SU-DHL-6 (cell line): ENCODE data around the gene NTRK1.

Source experiments
- EZH2phosphoT487 ChIP-seq: fragments of 200-600 bp; sonication (generic), shearing (Covaris generic); conservative IDR thresholded peaks from 2 replicates; pipeline ENCODE4 v1.6.1; 2018; ENCODE audit warnings: mild to moderate bottlenecking, antibody characterized with exemption, low read length, moderate library complexity, mixed read lengths
- TF ChIP-seq, protein P1 (sequence below): fragments of 200-600 bp; sonication (generic); IDR thresholded peaks from one replicate; pipeline ENCODE4 v1.5.1; 2017; ENCODE audit warnings: antibody characterized with exemption, mild to moderate bottlenecking, low read length, moderate library complexity; ENCODE audit not compliant: insufficient read depth, poor library complexity, severe bottlenecking

DNA sequence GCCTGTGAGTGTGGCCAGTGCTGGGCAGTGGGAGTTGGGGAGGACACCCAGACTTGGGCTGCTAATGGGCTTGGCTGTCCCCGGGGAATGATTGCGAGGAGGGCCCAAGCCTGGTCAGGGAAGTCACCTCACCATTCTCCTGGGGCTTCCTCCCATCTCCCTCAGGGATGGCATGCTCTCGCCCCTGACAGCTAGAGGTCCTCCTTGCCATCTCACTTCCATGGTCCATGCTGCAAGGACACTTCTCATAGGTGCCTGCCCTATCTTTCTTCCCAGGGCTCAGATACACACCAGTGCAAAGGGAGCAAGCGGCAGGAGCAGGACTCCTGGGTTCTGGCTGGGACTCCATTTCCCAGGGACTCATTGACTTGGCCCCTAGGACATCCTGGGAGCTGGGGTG, 4.1 kb downstream of the NTRK1 start:
- TF ChIP-seq, protein P1, sequence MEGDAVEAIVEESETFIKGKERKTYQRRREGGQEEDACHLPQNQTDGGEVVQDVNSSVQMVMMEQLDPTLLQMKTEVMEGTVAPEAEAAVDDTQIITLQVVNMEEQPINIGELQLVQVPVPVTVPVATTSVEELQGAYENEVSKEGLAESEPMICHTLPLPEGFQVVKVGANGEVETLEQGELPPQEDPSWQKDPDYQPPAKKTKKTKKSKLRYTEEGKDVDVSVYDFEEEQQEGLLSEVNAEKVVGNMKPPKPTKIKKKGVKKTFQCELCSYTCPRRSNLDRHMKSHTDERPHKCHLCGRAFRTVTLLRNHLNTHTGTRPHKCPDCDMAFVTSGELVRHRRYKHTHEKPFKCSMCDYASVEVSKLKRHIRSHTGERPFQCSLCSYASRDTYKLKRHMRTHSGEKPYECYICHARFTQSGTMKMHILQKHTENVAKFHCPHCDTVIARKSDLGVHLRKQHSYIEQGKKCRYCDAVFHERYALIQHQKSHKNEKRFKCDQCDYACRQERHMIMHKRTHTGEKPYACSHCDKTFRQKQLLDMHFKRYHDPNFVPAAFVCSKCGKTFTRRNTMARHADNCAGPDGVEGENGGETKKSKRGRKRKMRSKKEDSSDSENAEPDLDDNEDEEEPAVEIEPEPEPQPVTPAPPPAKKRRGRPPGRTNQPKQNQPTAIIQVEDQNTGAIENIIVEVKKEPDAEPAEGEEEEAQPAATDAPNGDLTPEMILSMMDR = no peak
- no peak for TF ChIP-seq EZH2phosphoT487
